ENCODE results near the gene TSHZ2.

DNA sequence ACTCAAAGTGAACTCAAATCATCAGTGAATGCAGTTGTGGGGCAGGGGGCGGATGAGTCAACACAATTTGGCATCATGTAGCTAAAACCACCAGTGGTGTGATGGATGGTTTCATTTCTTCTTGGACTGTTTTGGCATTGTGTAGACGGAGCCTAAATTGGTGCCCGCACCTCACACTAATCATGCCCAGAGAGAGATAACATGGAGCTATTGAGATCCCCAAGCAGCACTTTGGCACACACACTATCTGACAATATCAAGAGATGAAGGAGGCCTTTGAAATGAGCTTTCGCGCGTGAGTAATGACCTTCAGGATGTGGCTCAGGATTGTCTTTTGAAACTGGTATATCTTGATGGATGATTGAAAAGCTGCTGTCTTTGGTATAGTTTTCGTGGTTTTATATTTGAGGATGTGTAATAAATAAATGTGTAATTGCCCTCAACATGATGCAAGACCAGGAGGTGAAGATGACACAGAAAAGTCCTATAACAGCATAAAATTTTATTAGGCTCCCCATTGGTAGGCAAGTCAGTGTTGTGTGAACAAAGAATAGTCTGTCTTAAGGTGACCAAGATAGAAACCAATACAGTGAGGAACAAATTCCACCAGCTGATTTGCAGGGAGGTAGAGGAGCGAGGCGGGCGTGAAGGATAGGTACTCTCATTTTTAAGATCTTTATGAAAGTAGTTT, 174.2 kb downstream of the TSHZ2 start:
- TF ChIP-seq, protein P1, sequence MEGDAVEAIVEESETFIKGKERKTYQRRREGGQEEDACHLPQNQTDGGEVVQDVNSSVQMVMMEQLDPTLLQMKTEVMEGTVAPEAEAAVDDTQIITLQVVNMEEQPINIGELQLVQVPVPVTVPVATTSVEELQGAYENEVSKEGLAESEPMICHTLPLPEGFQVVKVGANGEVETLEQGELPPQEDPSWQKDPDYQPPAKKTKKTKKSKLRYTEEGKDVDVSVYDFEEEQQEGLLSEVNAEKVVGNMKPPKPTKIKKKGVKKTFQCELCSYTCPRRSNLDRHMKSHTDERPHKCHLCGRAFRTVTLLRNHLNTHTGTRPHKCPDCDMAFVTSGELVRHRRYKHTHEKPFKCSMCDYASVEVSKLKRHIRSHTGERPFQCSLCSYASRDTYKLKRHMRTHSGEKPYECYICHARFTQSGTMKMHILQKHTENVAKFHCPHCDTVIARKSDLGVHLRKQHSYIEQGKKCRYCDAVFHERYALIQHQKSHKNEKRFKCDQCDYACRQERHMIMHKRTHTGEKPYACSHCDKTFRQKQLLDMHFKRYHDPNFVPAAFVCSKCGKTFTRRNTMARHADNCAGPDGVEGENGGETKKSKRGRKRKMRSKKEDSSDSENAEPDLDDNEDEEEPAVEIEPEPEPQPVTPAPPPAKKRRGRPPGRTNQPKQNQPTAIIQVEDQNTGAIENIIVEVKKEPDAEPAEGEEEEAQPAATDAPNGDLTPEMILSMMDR (IDR thresholded peaks at IDR 0.05), result no peak
- TF ChIP-seq ZFX (IDR thresholded peaks at IDR 0.05; ENCODE audit: borderline replicate concordance), result no peak
